Endothelial cell of umbilical vein (primary cell): ENCODE data around the gene TEX38. TPM values are rescaled to one million over a fixed set of nuclear protein-coding genes. Genes with fewer than 3 reads are reported as not detected.

ENCODE experiments used
- BruUV-seq: library from RNA; stranded (reverse); fragments of 400-500 nt; replicated peaks from 2 replicates; lab custom pipeline; 2021; lab: Mats Ljungman, UMichigan
- CTCF ChIA-PET: fragments of 300-600, 350-600 bp; sonication (Branson Sonifier 250); formaldehyde crosslinking; loops from one replicate; lab custom pipeline; 2021; ENCODE audit warnings: antibody characterized with exemption, inconsistent platforms; lab: Charles Lee
- POLR2A ChIA-PET: fragments of 300-600, 350-600 bp; sonication (Branson Sonifier 250); formaldehyde crosslinking; loops from one replicate; lab custom pipeline; 2021; ENCODE audit warnings: antibody characterized with exemption, inconsistent platforms; lab: Charles Lee
- DNase-seq: peaks from one replicate; pipeline ENCODE4 v3.0.0-alpha.2; 2011; ENCODE audit warnings: low read depth, low spot score
- FAIRE-seq: peaks from 2 replicates; lab custom pipeline; 2011; peaks lifted over from hg19 to GRCh38; lab: Jason Lieb, UNC
- H2AFZ ChIP-seq: 2 replicates; pipeline ENCODE4 v1.6.0; 2012; ENCODE audit warnings: low read depth, low read length, control low read depth, inconsistent platforms
- H3K27ac ChIP-seq: 2 replicates; pipeline ENCODE4 v1.5.1; 2011; ENCODE audit warnings: low read depth, mild to moderate bottlenecking, control low read depth, low read length, moderate library complexity; ENCODE audit not compliant: insufficient read depth
- H3K27me3 ChIP-seq, 2 experiments: 2 replicates each; pipeline versions ENCODE4 v1.6.0 to v1.6.1; 2011; ENCODE audit warnings: low read length in 2 of 2, mixed read lengths in 1 of 2; ENCODE audit not compliant: control insufficient read depth in 2 of 2, insufficient read depth in 2 of 2
- H3K36me3 ChIP-seq, 2 experiments: 2 replicates in 1 of 2; 3 replicates in 1 of 2; pipeline ENCODE4 v1.5.1; 2011; ENCODE audit warnings: low read length in 2 of 2, mild to moderate bottlenecking in 1 of 2, moderate library complexity in 1 of 2; ENCODE audit not compliant: control insufficient read depth in 2 of 2, insufficient read depth in 2 of 2; ENCODE audit errors: extremely low read depth in 1 of 2
- H3K4me1 ChIP-seq: 3 replicates; pipeline ENCODE4 v1.5.1; 2011; ENCODE audit warnings: mild to moderate bottlenecking, low read length; ENCODE audit not compliant: control insufficient read depth, insufficient read depth; ENCODE audit errors: extremely low read depth
- H3K4me2 ChIP-seq: 2 replicates; pipeline ENCODE4 v1.6.1; 2011; ENCODE audit warnings: low read length, control low read depth, mixed read lengths; ENCODE audit not compliant: insufficient read depth
- H3K4me3 ChIP-seq, 3 experiments: fragments of 200-600 bp in 1 of 3; sonication (generic), shearing (Covaris generic) in 1 of 3; replicated peaks in 1 of 3; 2 replicates each; pipeline ENCODE4 v1.5.1; 2011 to 2016; ENCODE audit warnings: control low read depth in 3 of 3, low read length in 3 of 3, mild to moderate bottlenecking in 2 of 3, inconsistent platforms in 1 of 3, low read depth in 1 of 3, moderate library complexity in 1 of 3; ENCODE audit not compliant: insufficient read depth in 1 of 3
- H3K79me2 ChIP-seq: 2 replicates; pipeline ENCODE4 v1.6.0; 2012; ENCODE audit warnings: low read length, inconsistent platforms; ENCODE audit not compliant: control insufficient read depth, insufficient read depth
- H3K9ac ChIP-seq: replicated peaks from 2 replicates; pipeline ENCODE3; 2011; ENCODE audit warnings: low read length, control low read depth; ENCODE audit not compliant: insufficient read depth; ENCODE audit errors: extremely low read depth
- H3K9me1 ChIP-seq: replicated peaks from 3 replicates; pipeline ENCODE4 v1.6.0; 2011; ENCODE audit warnings: mild to moderate bottlenecking, low read length; ENCODE audit not compliant: control insufficient read depth, insufficient read depth; ENCODE audit errors: extremely low read depth
- H3K9me3 ChIP-seq: replicated peaks from 2 replicates; pipeline ENCODE4 v1.5.1; 2012; ENCODE audit warnings: low read length, inconsistent platforms; ENCODE audit not compliant: control insufficient read depth, insufficient read depth
- H4K20me1 ChIP-seq: replicated peaks from 2 replicates; pipeline ENCODE3; 2011; ENCODE audit warnings: mild to moderate bottlenecking, low read length; ENCODE audit not compliant: control insufficient read depth, insufficient read depth; ENCODE audit errors: extremely low read depth
- CTCF ChIP-seq, 2 donors: IDR thresholded peaks; 1 replicate in 1 of 2; 2 replicates in 1 of 2; pipeline ENCODE4 v1.5.1; 2011; ENCODE audit warnings: low read length in 2 of 2, mild to moderate bottlenecking in 2 of 2, moderate library complexity in 2 of 2, control low read depth in 1 of 2, inconsistent platforms in 1 of 2, low read depth in 1 of 2; ENCODE audit not compliant: insufficient read depth in 1 of 2; ENCODE audit errors: extremely low read depth in 1 of 2
- EZH2 ChIP-seq: IDR thresholded peaks from 2 replicates; pipeline ENCODE4 v1.6.1; 2012; ENCODE audit warnings: borderline replicate concordance, low read depth, mild to moderate bottlenecking, moderate library complexity, low read length, inconsistent platforms; ENCODE audit not compliant: severe bottlenecking
- FOS ChIP-seq: IDR thresholded peaks from 2 replicates; pipeline ENCODE4 v1.6.1; 2011; ENCODE audit warnings: mild to moderate bottlenecking, low read length, moderate library complexity, borderline replicate concordance; ENCODE audit not compliant: insufficient read depth
- GATA2 ChIP-seq: IDR thresholded peaks from 2 replicates; pipeline ENCODE4 v1.7.0; 2011; ENCODE audit warnings: low read depth, mild to moderate bottlenecking, moderate library complexity, mixed read lengths, low read length; ENCODE audit not compliant: insufficient read length, insufficient read depth
- MAX ChIP-seq: IDR thresholded peaks from 2 replicates; pipeline ENCODE4 v1.6.1; 2011; ENCODE audit not compliant: insufficient read depth, insufficient read length
- MYC ChIP-seq: IDR thresholded peaks from one replicate; pipeline ENCODE4 v1.6.1; 2011; ENCODE audit warnings: mild to moderate bottlenecking, low read depth, low read length
- POLR2A ChIP-seq: IDR thresholded peaks from 2 replicates; pipeline ENCODE4 v1.6.1; 2012; ENCODE audit warnings: low read depth, mild to moderate bottlenecking, control low read depth, low read length
- POLR2AphosphoS5 ChIP-seq: IDR thresholded peaks from 2 replicates; pipeline ENCODE4 v1.6.1; 2012; ENCODE audit warnings: low read depth, mild to moderate bottlenecking, control low read depth, low read length, moderate library complexity; ENCODE audit not compliant: insufficient read depth
- dilution Hi-C: fragments of 300-500 bp; cut with MboI; formaldehyde crosslinking; loops from one replicate; pipeline ENCODE4 v1.15.0; 2019; ENCODE audit warnings: low sequenced_read_pairs; ENCODE audit not compliant: extremely low pct_ligation_motif_present
- intact Hi-C: fragments of 100-400 bp; cut with micrococcal nuclease; formaldehyde crosslinking; loops from one replicate; pipeline ENCODE4 v1.10.0; 2022
- polyA plus RNA-seq, 4 experiments: library from polyadenylated mRNA; depleted of rRNA in 3 of 4; stranded (reverse) in 3 of 4; unstranded in 1 of 4; fragments of >200 nt; gene quantifications; 2 replicates each; pipeline versions ENCODE4 v1.2.1 to v1.2.3, GENCODE V29; 2011 to 2012; ENCODE audit warnings: missing spikeins in 1 of 4
- total RNA-seq: library from RNA; stranded (reverse); gene quantifications from 2 replicates; pipeline ENCODE4 v1.2.3, GENCODE V29; 2021

Gene TEX38
- total and polyA plus RNA-seq, 2 donors (not counting 3 experiments of a cell fraction or from before 2014, with no cell fraction given), result not detected

- TF ChIP-seq GATA2, result no peak
- no peak for TF ChIP-seq POLR2A
- no peak for TF ChIP-seq EZH2
- TF ChIP-seq MAX, result no peak
- TF ChIP-seq MYC, result no peak
- no peak for TF ChIP-seq CTCF (IDR thresholded peaks at IDR 0.05; ENCODE audit: extremely low read depth in 1 of 2, insufficient read depth in 1 of 2, low read depth in 1 of 2, low read length in 2 of 2)
- no peak for TF ChIP-seq POLR2AphosphoS5
- TF ChIP-seq FOS, result no peak
- DNase-seq, result no peak
- Histone ChIP-seq H3K9me1 (no peaks in the 10 kb centered on the region), H3K9ac (no peak overlapping the region), H3K4me2 (no peak overlapping the region), H3K4me3 (no peak overlapping the region), H3K4me1 (no peaks in the 10 kb centered on the region), H3K36me3 (peaks cover 6 to 8% of the 10 kb centered on the region in 2 experiments), H3K27me3 (no peaks in the 10 kb centered on the region), H4K20me1 (no peaks in the 10 kb centered on the region), H3K9me3 (no peaks in the 10 kb centered on the region), H3K27ac (no peak overlapping the region), H3K79me2 (no peaks in the 10 kb centered on the region), H2AFZ (no peak overlapping the region)
- dilution Hi-C loops (no loop called here), intact Hi-C loops (no loop called here)
- ChIA-PET CTCF (interaction anchor here (1.1 to 1.3 kb wide), 3 partner anchors 11 to 31 kb away, joined by 3 to 6 read pairs (median 4); no protein-coding TSS in a partner anchor), POLR2A (no interaction called here)
- no peak for FAIRE-seq
- no TSS peak for BruUV-seq
Measured at GRCh38 chr1:46653405-46653958, 18.2 kb upstream of the TEX38 start.
